ENCODE data around the gene SLC50A1.

DNA sequence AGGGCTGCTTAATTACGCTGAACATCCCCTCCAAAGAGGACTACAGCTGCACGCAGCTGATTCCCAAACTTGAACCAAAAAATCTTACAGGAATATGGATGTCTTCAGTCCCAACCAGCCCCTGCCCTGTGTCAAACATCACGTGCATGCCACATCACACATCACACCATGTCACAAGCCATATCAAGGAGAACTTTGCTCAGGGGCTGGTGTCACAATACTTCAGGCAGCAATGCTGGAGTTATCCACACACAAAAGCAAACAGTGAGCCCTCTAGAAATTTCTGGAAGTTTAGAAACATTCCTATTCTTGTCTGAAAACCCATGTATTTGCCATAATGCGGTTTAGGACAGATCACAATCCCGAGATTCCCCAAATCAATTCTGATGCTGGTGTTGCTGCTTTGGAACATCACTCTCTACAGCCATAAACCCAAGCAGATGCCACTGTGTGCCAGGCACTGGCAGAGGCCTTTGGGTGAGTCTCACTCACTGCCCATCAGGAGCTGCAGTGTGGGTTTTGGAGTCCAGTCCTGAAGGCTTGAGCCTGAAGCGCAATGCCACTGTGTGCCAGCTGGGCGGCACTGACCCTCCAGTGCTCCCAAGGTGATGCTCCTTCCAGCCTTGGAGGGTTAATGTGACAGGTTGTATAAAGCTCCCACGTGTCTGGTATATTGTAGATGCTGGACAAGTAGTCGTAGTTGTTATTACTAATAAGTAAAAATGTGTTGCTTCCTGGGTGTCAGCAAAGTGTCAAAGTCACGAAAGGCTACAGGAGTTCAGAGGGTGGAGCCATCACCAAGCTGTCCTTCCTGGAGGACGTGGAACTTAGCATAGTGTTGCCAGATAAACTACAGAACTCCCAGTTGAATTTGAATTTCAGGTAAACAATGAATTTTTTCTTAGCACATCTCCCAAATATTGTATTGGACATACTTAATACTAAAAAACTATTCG is 28.1 kb upstream of the SLC50A1 start:
- TF ChIP-seq, protein P1, sequence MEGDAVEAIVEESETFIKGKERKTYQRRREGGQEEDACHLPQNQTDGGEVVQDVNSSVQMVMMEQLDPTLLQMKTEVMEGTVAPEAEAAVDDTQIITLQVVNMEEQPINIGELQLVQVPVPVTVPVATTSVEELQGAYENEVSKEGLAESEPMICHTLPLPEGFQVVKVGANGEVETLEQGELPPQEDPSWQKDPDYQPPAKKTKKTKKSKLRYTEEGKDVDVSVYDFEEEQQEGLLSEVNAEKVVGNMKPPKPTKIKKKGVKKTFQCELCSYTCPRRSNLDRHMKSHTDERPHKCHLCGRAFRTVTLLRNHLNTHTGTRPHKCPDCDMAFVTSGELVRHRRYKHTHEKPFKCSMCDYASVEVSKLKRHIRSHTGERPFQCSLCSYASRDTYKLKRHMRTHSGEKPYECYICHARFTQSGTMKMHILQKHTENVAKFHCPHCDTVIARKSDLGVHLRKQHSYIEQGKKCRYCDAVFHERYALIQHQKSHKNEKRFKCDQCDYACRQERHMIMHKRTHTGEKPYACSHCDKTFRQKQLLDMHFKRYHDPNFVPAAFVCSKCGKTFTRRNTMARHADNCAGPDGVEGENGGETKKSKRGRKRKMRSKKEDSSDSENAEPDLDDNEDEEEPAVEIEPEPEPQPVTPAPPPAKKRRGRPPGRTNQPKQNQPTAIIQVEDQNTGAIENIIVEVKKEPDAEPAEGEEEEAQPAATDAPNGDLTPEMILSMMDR (IDR thresholded peaks at IDR 0.05) = no peak
- TF ChIP-seq POLR2AphosphoS5 (IDR thresholded peaks at IDR 0.05; ENCODE audit: low read depth, low read length) (no peak), TCF7L2 (IDR thresholded peaks at IDR 0.05; ENCODE audit: low read depth, low read length) (no peak)
- TF ChIP-seq, protein P2, sequence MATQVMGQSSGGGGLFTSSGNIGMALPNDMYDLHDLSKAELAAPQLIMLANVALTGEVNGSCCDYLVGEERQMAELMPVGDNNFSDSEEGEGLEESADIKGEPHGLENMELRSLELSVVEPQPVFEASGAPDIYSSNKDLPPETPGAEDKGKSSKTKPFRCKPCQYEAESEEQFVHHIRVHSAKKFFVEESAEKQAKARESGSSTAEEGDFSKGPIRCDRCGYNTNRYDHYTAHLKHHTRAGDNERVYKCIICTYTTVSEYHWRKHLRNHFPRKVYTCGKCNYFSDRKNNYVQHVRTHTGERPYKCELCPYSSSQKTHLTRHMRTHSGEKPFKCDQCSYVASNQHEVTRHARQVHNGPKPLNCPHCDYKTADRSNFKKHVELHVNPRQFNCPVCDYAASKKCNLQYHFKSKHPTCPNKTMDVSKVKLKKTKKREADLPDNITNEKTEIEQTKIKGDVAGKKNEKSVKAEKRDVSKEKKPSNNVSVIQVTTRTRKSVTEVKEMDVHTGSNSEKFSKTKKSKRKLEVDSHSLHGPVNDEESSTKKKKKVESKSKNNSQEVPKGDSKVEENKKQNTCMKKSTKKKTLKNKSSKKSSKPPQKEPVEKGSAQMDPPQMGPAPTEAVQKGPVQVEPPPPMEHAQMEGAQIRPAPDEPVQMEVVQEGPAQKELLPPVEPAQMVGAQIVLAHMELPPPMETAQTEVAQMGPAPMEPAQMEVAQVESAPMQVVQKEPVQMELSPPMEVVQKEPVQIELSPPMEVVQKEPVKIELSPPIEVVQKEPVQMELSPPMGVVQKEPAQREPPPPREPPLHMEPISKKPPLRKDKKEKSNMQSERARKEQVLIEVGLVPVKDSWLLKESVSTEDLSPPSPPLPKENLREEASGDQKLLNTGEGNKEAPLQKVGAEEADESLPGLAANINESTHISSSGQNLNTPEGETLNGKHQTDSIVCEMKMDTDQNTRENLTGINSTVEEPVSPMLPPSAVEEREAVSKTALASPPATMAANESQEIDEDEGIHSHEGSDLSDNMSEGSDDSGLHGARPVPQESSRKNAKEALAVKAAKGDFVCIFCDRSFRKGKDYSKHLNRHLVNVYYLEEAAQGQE (IDR thresholded peaks at IDR 0.05; ENCODE audit: insufficient read depth in 1 of 2, low read depth in 2 of 2, low read length in 1 of 2) = no peak

Data from Panc1 (cell line).